GM12864 (cell line): ENCODE results near the gene MAFB.

Experiments
- DNase-seq: peaks from one replicate; pipeline ENCODE4 v3.0.0-alpha.2; 2011; ENCODE audit warnings: low read depth
- H3K4me3 ChIP-seq: 2 replicates; pipeline ENCODE4 v1.5.1; 2011; ENCODE audit warnings: mild to moderate bottlenecking, low read depth, low read length, control low read depth
- TF ChIP-seq, protein P1 (sequence below): IDR thresholded peaks from 2 replicates; pipeline ENCODE4 v1.5.1; 2011; ENCODE audit warnings: low read depth, mild to moderate bottlenecking, moderate library complexity, low read length, control low read depth, inconsistent platforms; ENCODE audit errors: missing control alignments

The MAFB gene

GRCh38 chr20:40683221-40683893 lies 5.7 kb downstream of the MAFB start:
- TF ChIP-seq, protein P1, sequence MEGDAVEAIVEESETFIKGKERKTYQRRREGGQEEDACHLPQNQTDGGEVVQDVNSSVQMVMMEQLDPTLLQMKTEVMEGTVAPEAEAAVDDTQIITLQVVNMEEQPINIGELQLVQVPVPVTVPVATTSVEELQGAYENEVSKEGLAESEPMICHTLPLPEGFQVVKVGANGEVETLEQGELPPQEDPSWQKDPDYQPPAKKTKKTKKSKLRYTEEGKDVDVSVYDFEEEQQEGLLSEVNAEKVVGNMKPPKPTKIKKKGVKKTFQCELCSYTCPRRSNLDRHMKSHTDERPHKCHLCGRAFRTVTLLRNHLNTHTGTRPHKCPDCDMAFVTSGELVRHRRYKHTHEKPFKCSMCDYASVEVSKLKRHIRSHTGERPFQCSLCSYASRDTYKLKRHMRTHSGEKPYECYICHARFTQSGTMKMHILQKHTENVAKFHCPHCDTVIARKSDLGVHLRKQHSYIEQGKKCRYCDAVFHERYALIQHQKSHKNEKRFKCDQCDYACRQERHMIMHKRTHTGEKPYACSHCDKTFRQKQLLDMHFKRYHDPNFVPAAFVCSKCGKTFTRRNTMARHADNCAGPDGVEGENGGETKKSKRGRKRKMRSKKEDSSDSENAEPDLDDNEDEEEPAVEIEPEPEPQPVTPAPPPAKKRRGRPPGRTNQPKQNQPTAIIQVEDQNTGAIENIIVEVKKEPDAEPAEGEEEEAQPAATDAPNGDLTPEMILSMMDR: no peak
- DNase-seq: no peak
- H3K4me3 ChIP-seq: no peak overlapping the region

DNA sequence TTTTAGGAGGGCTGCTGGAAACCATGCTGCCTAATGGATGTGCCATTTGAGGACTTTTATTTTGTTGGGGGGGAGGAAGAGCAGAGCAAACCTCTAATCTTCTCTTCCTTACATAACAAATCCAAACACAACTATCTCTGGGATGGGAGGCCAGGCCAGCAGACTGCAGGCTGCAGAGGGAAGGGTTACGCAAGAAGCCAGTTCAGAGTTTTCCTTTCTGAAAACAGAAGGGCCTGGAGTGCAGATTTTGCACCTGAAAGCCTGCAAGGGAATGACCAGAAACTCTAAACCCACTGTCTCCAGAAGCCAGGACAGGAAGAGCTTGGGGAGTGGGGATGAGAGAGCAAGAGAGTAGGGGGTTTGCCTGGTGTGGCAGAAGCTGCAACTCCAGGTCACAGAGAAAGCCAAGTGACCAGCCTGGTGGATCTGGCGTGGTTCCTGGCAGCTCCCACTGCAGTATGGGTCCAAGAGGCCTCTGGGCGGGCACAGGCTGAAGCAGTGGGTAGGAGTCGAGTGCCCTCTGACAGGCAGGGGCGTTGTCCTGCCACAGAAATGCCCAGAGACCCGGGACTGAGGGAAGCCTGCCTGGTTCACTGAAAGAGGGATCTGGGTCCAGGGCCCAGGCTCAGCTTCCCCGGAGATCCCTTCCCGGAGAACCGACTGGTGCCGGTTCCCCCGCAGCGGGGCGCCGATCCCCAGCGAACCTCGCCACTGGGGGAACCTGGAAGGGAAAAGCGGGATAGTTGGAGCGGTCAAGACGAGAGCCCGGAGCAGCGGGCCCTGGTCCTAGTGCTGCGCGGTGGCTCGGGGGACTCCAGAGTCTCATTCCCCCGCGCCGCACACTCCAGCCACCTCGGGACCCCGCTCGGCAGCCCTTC lies 6.7 kb downstream of the MAFB start:
- no peak overlapping the region for H3K4me3 ChIP-seq
- no peak for DNase-seq
- TF ChIP-seq, protein P1: no peak

DNA sequence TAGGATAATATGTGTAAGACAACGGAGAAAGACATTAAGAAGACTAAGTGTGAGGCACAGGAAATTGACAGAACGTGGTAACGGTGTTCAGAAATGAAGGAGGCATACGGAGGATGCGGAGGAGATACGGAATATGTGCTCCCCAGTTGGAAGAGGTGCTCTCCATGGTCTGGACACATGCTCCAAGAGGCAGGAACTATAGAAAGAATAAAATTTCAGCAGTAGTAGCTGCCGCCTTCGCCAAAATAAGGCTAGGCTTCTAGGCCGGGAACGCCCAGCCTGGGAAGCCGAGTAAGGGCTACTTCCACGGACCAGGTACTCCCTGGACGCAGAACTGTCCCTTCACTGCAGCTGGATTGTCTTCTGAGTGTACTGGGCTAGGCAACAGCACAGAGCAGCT lies 7.4 kb downstream of the MAFB start:
- TF ChIP-seq, protein P1: no peak
- no peak overlapping the region for H3K4me3 ChIP-seq
- DNase-seq: no peak

DNA sequence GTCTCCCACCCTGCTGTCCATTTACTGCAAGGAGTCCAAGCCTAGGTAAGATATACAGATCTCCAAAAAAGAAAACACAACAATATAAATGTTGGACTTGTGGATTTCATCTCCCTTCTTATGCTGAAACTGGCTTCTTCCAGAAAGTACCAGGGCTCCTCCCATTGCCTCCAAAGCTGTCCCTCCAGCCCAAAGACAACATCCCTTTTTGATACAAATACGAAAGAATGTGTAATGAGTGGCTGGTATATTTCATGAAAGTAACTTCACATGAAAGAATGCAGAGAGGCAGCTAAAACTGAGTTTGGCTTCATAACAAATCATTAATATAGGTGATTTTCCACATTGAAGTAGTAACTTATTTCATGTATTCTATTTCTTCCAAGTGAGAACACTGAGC lies 7.9 kb downstream of the MAFB start:
- TF ChIP-seq, protein P1: no peak
- no peak for DNase-seq
- H3K4me3 ChIP-seq: no peak overlapping the region

GRCh38 chr20:40680161-40680959 lies 8.7 kb downstream of the MAFB start:
- H3K4me3 ChIP-seq: no peak overlapping the region
- DNase-seq: peak; percentile 24
- TF ChIP-seq, protein P1: no peak

- DNase-seq: no peak
- TF ChIP-seq, protein P1: no peak
Observed at GRCh38 chr20:40679184-40679583, 9.9 kb downstream of the MAFB start.

More at GRCh38 chr20:40679184-40679583, 9.9 kb downstream of the MAFB start:
- no peak overlapping the region for H3K4me3 ChIP-seq
